ENCODE results near the gene GABRA4. TPM values are rescaled to one million over a fixed set of nuclear protein-coding genes. Genes with fewer than 3 reads are reported as not detected.

The GABRA4 gene
- total RNA-seq, 2 experiments from 2014 or later: not detected

DNA sequence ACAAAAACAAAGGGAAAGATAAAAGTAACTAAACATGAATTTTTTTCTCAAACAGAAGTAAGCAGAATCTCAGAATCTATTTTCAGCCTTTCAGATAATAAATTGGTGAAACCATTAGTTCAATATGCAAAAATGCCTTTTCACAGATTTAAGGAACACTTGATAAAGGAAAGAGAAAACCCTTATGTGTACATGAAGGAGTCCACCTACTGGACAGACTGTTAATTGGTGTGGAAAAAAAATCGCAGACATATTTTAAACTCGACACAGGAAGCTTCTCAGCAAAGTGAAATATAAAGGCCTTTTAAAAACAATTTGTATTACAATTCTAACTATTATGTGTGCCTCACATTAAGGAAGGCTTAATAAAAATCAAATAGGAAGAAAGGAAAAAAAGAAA is 106.7 kb downstream of the GABRA4 start:
- peaks cover 3% of the 10 kb centered on the region for H3K27me3 Mint-ChIP-seq
- intact Hi-C loops (cut with micrococcal nuclease): no loop called here

DNA sequence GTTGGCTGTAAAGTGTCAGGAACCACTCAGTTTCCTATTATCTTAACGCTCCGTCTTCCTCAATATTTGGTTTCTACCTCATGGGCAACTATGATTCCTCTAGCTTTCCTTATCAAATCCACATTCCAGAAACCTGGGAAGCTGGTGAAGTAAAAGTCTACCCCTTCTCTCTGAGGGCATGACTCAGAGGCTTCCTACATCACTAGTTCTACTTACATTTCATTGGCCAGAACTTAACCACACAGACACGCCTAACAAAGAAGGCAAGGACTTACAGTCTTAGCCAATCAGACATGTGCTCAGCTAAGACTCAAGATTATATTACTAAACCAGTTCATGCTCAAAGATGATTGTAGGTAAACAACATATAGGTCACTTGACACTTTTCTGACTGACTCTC is 114.7 kb downstream of the GABRA4 start:
- ChIA-PET CTCF (no interaction called here), POLR2A (no interaction called here)
- H3K36me3 Mint-ChIP-seq (ENCODE audit: low read depth): no peaks in the 10 kb centered on the region
- peaks cover 4% of the 10 kb centered on the region for H3K27me3 Mint-ChIP-seq
- no peaks in the 10 kb centered on the region for H3K4me1 Mint-ChIP-seq (ENCODE audit: low read depth)
- H3K9me3 Mint-ChIP-seq: no peaks in the 10 kb centered on the region
- intact Hi-C loops (cut with micrococcal nuclease): no loop called here
- no peak for TF ChIP-seq CTCF (IDR thresholded peaks at IDR 0.05)
- DNase-seq: no peak
- H3K4me3 Mint-ChIP-seq: no peak overlapping the region
- H3K27ac Mint-ChIP-seq: no peak overlapping the region
- ATAC-seq: no peak

More for the DNA sequence above, 106.7 kb downstream of the GABRA4 start:
- TF ChIP-seq CTCF (IDR thresholded peaks at IDR 0.05): no peak
- POLR2A ChIA-PET: no interaction called here
- H3K36me3 Mint-ChIP-seq (ENCODE audit: low read depth): no peaks in the 10 kb centered on the region
- CTCF ChIA-PET: no interaction called here
- no peaks in the 10 kb centered on the region for H3K4me1 Mint-ChIP-seq (ENCODE audit: low read depth)
- no peak overlapping the region for H3K27ac Mint-ChIP-seq
- DNase-seq (no peak), ATAC-seq (no peak)
- no peaks in the 10 kb centered on the region for H3K9me3 Mint-ChIP-seq
- no peak overlapping the region for H3K4me3 Mint-ChIP-seq

DNA sequence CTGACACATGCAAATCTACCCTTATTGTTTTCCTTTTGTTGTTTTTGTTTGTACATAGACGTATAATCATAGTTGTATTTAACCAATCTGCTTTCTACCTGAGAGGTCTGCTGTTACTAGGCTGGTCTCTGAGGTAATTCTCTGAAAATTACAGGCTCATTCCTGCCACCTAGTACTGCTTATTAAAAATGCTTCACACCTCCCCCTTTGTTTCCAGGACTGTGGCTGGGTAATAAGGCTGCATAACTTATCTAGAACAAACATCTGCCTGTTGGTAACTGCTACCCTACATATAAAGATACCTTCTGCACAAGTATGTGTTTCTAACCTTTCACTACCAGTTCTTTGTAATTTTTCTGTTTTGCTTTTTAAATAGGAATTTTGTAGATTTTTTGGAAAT is 118.6 kb downstream of the GABRA4 start:
- Mint-ChIP-seq H3K27me3 (peaks cover 2% of the 10 kb centered on the region), H3K4me3 (no peak overlapping the region), H3K9me3 (no peaks in the 10 kb centered on the region), H3K36me3 (ENCODE audit: low read depth) (no peaks in the 10 kb centered on the region), H3K4me1 (ENCODE audit: low read depth) (no peaks in the 10 kb centered on the region), H3K27ac (no peak overlapping the region)
- ChIA-PET CTCF (no interaction called here), POLR2A (no interaction called here)
- intact Hi-C loops (cut with micrococcal nuclease): no loop called here
- no peak for DNase-seq
- TF ChIP-seq CTCF (IDR thresholded peaks at IDR 0.05): no peak
- ATAC-seq: no peak

- Mint-ChIP-seq H3K27me3 (no peaks in the 10 kb centered on the region), H3K4me3 (no peak overlapping the region), H3K9me3 (no peaks in the 10 kb centered on the region), H3K36me3 (ENCODE audit: low read depth) (no peaks in the 10 kb centered on the region), H3K27ac (no peak overlapping the region), H3K4me1 (ENCODE audit: low read depth) (no peaks in the 10 kb centered on the region)
- intact Hi-C loops (cut with micrococcal nuclease): no loop called here
- no peak for TF ChIP-seq CTCF (IDR thresholded peaks at IDR 0.05)
- ChIA-PET POLR2A (no interaction called here), CTCF (no interaction called here)
- DNase-seq: no peak
- no peak for ATAC-seq
Observed at GRCh38 chr4:46870411-46870810, 123.0 kb downstream of the GABRA4 start.

Other genes with a start within 250 kb of the GABRA4 start
- not detected for gene COX7B2, start 84.3 kb downstream of the GABRA4 start, total RNA-seq
- not detected for gene GABRB1, start 38.0 kb upstream of the GABRA4 start, total RNA-seq

Data from activated CD8-positive, alpha-beta T cell treated with anti-CD3 and anti-CD28 coated beads for 36 hours (primary cell).